Loucy (cell line): ENCODE results near the gene PAFAH1B2.
"Not testable (repeated sequence)": the region's sequence is repeated elsewhere in the genome, so short reads cannot be mapped to it uniquely, and the experiment has no call there.

Source experiments
- H2AFZ ChIP-seq: fragments of 200-600 bp; sonication (generic); 2 replicates; pipeline ENCODE4 v1.6.0; 2016; ENCODE audit warnings: antibody characterized with exemption, mild to moderate bottlenecking, low read length, moderate library complexity
- H3F3A ChIP-seq: fragments of 200-600 bp; 2 replicates; pipeline ENCODE4 v1.6.0; 2016; ENCODE audit warnings: antibody characterized with exemption, low read depth, mild to moderate bottlenecking
- H3K27me3 ChIP-seq: fragments of 200-600 bp; sonication (generic); 2 replicates; pipeline ENCODE4 v1.6.1; 2014; ENCODE audit warnings: low read length, mild to moderate bottlenecking; ENCODE audit not compliant: insufficient read depth, poor library complexity, severe bottlenecking
- H3K36me3 ChIP-seq: fragments of 200-600 bp; sonication (generic); 2 replicates; pipeline ENCODE4 v1.6.1; 2016; ENCODE audit warnings: low read length; ENCODE audit not compliant: insufficient read depth
- H3K4me1 ChIP-seq: fragments of 200-600 bp; sonication (generic); 2 replicates; pipeline ENCODE4 v1.5.1; 2014; ENCODE audit warnings: low read length, mild to moderate bottlenecking; ENCODE audit not compliant: insufficient read depth, poor library complexity, severe bottlenecking
- H3K4me2 ChIP-seq: fragments of 200-600 bp; sonication (generic); 2 replicates; pipeline ENCODE4 v1.6.0; 2014; ENCODE audit warnings: antibody characterized with exemption, low read length, low read depth, mild to moderate bottlenecking; ENCODE audit not compliant: poor library complexity, severe bottlenecking
- H3K4me3 ChIP-seq: fragments of 200-600 bp; sonication (generic); 2 replicates; pipeline ENCODE4 v1.5.1; 2014; ENCODE audit warnings: low read length, mild to moderate bottlenecking, mixed read lengths; ENCODE audit not compliant: poor library complexity, severe bottlenecking
- H3K79me2 ChIP-seq: fragments of 200-600 bp; sonication (generic); 2 replicates; pipeline ENCODE4 v1.6.1; 2014; ENCODE audit warnings: low read length; ENCODE audit not compliant: insufficient read depth
- H3K9ac ChIP-seq: fragments of 200-600 bp; sonication (generic); 2 replicates; pipeline ENCODE4 v1.6.0; 2014; ENCODE audit warnings: mild to moderate bottlenecking, low read depth, low read length, moderate library complexity; ENCODE audit not compliant: poor library complexity, severe bottlenecking
- H3K9me2 ChIP-seq: fragments of 200-600 bp; sonication (generic); replicated peaks from 2 replicates; pipeline ENCODE4 v1.6.1; 2016; ENCODE audit warnings: low read depth, low read length, mixed read lengths
- H3K9me3 ChIP-seq: fragments of 200-600 bp; sonication (generic); 2 replicates; pipeline ENCODE4 v1.6.1; 2014; ENCODE audit warnings: mild to moderate bottlenecking, antibody characterized with exemption, low read length, low read depth; ENCODE audit not compliant: insufficient read depth
- H4K20me1 ChIP-seq: fragments of 200-600 bp; sonication (generic); 2 replicates; pipeline ENCODE4 v1.6.0; 2014; ENCODE audit warnings: antibody characterized with exemption, low read length, mild to moderate bottlenecking; ENCODE audit not compliant: insufficient read depth, poor library complexity, severe bottlenecking
- EZH2phosphoT487 ChIP-seq: fragments of 200-600 bp; IDR thresholded peaks from 2 replicates; pipeline ENCODE4 v1.6.1; 2018; ENCODE audit warnings: antibody characterized with exemption, mild to moderate bottlenecking, moderate library complexity, borderline replicate concordance
- TF ChIP-seq, protein P1 (sequence below): fragments of 200-600 bp; sonication (generic); conservative IDR thresholded peaks from 2 replicates; pipeline ENCODE4 v1.5.1; 2014; ENCODE audit warnings: mild to moderate bottlenecking, antibody characterized with exemption, low read length

The PAFAH1B2 gene

DNA sequence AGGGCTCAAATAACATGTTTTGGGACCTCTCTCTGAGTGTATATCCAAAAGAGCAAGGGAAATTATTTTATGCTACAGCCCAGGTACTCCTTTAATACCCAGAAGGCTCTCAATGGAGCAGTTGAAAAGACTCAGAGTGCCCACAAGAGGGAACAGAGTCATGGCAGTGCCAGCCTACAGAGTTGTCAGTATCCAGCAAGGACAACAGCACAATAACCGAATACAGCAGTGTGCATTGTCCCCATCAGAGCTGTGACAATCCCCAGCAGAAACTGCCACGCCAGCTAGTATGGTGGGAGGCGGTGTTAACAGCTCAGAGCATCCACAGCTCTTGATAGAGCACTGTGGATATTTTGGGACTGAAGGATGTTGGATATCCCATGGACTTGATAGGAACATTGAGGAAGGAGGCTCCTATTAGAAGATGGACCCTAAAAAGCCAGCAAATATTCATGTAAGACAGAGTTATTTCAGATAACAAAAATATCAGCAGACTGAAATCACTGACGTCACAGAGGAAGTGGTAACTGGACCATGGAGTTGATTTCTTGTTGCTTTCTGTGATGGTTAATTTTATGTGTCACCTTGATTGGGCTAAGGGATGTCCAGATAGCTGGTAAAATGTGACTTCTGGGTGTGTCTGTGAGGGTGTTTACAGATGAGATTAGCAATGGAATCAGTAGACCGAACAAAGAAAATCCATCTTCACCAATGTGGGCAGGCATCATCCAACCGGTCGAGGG is 17.7 kb upstream of the PAFAH1B2 start:
- H3K4me1 ChIP-seq, result no peaks in the 10 kb centered on the region
- TF ChIP-seq, protein P1, sequence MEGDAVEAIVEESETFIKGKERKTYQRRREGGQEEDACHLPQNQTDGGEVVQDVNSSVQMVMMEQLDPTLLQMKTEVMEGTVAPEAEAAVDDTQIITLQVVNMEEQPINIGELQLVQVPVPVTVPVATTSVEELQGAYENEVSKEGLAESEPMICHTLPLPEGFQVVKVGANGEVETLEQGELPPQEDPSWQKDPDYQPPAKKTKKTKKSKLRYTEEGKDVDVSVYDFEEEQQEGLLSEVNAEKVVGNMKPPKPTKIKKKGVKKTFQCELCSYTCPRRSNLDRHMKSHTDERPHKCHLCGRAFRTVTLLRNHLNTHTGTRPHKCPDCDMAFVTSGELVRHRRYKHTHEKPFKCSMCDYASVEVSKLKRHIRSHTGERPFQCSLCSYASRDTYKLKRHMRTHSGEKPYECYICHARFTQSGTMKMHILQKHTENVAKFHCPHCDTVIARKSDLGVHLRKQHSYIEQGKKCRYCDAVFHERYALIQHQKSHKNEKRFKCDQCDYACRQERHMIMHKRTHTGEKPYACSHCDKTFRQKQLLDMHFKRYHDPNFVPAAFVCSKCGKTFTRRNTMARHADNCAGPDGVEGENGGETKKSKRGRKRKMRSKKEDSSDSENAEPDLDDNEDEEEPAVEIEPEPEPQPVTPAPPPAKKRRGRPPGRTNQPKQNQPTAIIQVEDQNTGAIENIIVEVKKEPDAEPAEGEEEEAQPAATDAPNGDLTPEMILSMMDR, result no peak
- TF ChIP-seq EZH2phosphoT487, result no peak
- no peak overlapping the region for H2AFZ ChIP-seq
- no peak overlapping the region for H3K4me2 ChIP-seq
- H3F3A ChIP-seq, result no peaks in the 10 kb centered on the region
- no peak overlapping the region for H3K9ac ChIP-seq
- no peaks in the 10 kb centered on the region for H3K79me2 ChIP-seq
- H3K27me3 ChIP-seq, result no peaks in the 10 kb centered on the region
- no peaks in the 10 kb centered on the region for H3K9me3 ChIP-seq
- H3K36me3 ChIP-seq, result no peaks in the 10 kb centered on the region
- H3K4me3 ChIP-seq, result no peak overlapping the region
- no peaks in the 10 kb centered on the region for H4K20me1 ChIP-seq
- no peaks in the 10 kb centered on the region for H3K9me2 ChIP-seq

DNA sequence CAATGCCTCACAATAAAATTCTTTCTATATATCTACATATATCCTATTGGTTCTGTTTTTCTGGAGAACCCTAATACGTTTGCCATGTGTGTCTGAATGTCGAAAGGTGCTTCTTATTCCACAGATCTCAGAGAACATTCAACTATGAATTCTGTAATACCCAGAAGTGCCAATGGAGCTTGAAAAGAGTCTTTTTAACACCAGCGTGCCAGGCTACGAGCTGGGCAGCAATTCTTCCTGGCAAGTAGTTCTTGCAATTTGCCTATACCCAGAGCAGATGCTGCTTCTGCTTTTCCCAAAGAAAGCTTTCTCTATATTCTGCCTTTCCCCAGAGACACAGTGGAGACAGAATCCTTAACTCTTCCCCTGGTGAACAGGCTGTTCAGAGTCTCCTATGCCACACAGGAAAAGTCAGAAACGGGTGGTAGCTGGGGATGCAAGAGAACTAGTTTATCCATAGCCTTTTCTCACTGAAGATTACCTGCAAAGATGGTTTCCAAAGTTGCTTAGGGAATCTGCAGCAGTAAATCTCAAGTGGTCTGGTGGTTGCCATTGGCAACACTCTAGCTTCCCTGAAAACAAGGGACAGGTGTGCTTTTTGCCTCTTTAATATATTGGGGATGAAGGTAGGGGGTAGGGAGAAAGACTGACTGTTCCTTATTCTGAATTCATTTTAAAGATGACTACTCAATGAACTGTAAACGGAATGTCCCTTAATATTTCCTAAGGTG is 16.8 kb upstream of the PAFAH1B2 start:
- no peaks in the 10 kb centered on the region for H3K4me1 ChIP-seq
- no peaks in the 10 kb centered on the region for H3K79me2 ChIP-seq
- no peak overlapping the region for H3K4me2 ChIP-seq
- no peaks in the 10 kb centered on the region for H3F3A ChIP-seq
- no peaks in the 10 kb centered on the region for H3K9me3 ChIP-seq
- no peaks in the 10 kb centered on the region for H4K20me1 ChIP-seq
- H3K36me3 ChIP-seq, result no peaks in the 10 kb centered on the region
- no peak overlapping the region for H2AFZ ChIP-seq
- H3K9ac ChIP-seq, result no peak overlapping the region
- no peaks in the 10 kb centered on the region for H3K27me3 ChIP-seq
- no peak overlapping the region for H3K4me3 ChIP-seq
- H3K9me2 ChIP-seq, result no peaks in the 10 kb centered on the region
- TF ChIP-seq, protein P1, result no peak
- no peak for TF ChIP-seq EZH2phosphoT487

DNA sequence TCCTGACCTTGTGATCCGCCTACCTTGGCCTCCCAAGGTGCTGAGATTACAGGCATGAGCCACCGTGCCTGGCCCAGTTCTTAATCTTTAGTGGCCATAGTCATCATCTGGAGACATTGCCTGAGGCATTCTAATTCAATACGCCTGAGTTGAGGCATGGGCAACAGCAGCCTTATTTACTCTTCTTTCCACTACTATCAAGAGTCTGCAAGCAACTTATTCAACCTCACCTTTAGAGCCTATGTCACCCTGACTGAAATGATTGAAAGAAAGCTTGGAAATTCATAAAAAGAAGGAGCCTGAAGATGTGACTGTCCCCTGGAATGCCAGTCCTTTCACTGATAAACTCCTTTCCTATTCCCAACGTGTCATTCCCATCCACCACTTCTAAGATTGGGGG is 15.8 kb upstream of the PAFAH1B2 start:
- no peaks in the 10 kb centered on the region for H3K4me1 ChIP-seq
- no peaks in the 10 kb centered on the region for H3K9me2 ChIP-seq
- H3K9me3 ChIP-seq, result no peaks in the 10 kb centered on the region
- no peaks in the 10 kb centered on the region for H3K27me3 ChIP-seq
- no peak overlapping the region for H3K4me3 ChIP-seq
- H3K9ac ChIP-seq, result no peak overlapping the region
- no peaks in the 10 kb centered on the region for H3F3A ChIP-seq
- H3K4me2 ChIP-seq, result no peak overlapping the region
- TF ChIP-seq, protein P1, result no peak
- no peak for TF ChIP-seq EZH2phosphoT487
- no peaks in the 10 kb centered on the region for H3K36me3 ChIP-seq
- no peak overlapping the region for H2AFZ ChIP-seq
- H3K79me2 ChIP-seq, result no peaks in the 10 kb centered on the region
- no peaks in the 10 kb centered on the region for H4K20me1 ChIP-seq

DNA sequence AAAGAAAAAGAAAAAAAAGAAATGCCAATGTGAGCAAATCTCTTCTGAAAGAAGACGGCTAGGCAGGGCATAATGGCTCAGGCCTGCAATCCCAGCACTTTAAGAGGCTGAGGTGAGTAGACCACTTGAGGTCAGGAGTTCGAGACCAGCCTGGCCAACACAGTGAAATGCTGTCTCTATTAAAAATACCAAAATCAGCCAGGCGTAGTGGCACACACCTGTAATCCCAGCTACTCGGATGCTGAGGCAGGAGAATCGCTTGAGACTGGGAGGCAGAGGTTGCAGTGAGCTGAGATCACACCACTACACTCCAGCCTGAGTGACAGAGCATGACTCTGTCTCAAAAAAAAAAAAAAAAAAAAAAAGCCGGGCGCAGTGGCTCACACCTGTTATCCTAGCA is 13.7 kb upstream of the PAFAH1B2 start:
- not testable (repeated sequence) for H3K9me3 ChIP-seq, H3K4me3 ChIP-seq, H3K79me2 ChIP-seq, H3K36me3 ChIP-seq, H4K20me1 ChIP-seq, H3K4me1 ChIP-seq, H2AFZ ChIP-seq, H3K4me2 ChIP-seq, H3K27me3 ChIP-seq, H3K9me2 ChIP-seq, H3F3A ChIP-seq, H3K9ac ChIP-seq
